HG03442 (cell line): ENCODE measurements around the gene FLT3.
"Not testable (repeated sequence)": the region's sequence is repeated elsewhere in the genome, so short reads cannot be mapped to it uniquely, and the experiment has no call there.

Experiments used
- ATAC-seq: cut with Tn5 transposase; IDR thresholded peaks from one replicate; pipeline ENCODE4 v1.9.1; 2021; ENCODE audit warnings: mild to moderate bottlenecking, moderate library complexity; ENCODE audit not compliant: unreplicated experiment

The FLT3 gene

DNA sequence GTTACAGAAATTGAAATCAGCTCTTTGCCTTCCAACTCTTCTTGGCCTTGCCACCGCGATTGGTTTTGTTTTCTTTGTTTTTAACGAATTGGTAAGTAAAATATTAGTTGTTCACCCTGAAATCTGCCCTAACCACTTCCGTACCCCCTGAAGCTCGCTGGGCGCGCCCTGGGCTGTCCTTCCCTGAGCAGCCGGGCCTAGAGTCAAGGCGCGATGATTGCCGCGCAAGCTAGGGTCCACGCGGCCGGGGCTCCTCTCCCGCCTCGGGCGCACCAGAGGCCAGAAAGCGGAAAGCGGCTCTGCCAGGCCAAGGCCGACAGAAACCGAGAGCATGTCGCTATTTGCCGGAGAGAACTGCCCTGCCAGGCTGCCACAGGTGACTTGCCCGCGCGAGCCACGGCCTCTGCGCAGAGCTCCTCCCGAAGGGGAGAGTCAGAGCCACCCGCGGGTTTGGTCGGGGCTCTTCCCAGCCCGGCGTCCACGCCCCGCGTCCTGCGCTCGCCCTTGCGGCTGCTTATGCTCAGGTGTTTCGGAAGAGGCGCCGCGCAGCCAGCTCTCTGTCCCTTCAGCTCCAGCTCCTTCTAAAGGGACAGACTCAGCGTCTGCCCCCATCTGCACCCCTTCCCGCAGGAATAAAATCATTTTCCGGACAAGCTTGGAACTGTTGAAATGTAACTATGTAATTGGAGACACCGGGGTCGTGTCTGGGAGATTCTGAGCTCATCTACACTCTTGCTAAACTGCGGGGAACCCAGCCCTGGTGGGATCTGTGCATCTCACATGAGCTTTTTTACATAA, 124.6 kb downstream of the FLT3 start:
- ATAC-seq: no peak

DNA sequence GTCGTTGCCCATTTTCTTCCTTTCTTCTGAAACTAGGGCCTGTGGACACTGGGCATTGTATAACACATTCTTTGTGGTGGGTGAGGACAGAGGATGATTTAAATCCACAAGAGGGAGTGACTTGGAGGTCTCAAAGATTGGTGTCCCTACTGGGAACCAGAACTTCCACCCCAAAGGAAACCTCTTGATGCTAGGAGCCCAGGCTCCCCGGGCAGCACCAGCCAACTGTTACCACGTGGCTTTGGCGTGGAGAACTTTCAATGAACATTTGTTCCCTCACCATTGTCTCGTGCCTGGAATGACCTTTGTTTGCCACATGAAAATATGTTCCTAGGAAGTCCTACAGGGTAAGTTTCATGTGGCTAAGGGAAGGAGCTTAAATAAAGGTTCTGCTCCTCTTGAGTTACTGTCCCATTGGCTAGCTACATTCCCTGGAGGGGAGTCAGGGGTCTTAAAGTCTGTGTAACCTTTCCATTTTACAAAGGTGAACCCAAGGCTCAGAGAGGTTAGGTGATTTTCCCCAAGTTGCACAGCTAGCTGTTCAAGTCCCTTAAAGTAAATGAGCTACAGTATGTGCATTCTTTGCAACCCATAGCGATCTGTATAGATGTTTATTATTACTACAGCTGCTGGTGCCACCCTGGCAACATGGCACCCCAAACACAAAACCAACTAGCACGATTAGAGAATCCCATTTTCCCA, 126.3 kb downstream of the FLT3 start:
- ATAC-seq: no peak

DNA sequence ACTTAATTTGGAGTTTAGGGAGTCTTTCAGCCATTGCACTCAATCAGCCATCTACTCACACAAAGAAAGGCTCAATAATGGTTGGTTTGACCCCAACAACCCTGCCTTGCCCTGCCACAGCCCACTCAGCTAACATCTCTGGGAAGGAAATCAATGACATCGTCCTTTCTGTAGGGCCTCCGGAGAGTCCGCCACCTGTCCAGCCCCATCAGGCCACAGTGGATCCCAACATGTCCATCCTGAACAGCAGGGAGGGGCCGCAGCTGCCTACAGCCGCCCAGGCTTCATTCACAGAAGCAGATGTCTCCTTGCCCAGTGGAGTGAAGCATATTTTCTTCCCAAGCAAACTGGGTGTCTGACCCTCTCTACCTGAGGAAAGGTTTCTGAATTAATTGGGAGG, 127.1 kb downstream of the FLT3 start:
- no peak for ATAC-seq

DNA sequence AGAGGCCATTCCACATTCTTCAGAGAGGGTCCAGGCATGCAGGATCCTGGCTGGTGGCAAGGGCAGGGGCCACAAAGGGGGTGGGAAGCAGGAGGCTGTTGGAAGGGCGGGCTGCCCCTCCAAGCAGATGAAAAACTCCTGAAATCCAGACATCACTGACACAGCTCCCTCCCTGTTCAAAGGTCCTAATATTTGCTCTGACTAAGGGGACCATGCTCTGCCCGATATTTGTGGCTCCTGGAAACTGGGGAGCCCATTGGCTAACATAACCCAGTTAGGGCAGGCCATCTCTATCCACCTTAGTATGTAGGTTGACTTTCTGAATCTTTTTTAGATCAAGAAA, 127.9 kb downstream of the FLT3 start:
- no peak for ATAC-seq

DNA sequence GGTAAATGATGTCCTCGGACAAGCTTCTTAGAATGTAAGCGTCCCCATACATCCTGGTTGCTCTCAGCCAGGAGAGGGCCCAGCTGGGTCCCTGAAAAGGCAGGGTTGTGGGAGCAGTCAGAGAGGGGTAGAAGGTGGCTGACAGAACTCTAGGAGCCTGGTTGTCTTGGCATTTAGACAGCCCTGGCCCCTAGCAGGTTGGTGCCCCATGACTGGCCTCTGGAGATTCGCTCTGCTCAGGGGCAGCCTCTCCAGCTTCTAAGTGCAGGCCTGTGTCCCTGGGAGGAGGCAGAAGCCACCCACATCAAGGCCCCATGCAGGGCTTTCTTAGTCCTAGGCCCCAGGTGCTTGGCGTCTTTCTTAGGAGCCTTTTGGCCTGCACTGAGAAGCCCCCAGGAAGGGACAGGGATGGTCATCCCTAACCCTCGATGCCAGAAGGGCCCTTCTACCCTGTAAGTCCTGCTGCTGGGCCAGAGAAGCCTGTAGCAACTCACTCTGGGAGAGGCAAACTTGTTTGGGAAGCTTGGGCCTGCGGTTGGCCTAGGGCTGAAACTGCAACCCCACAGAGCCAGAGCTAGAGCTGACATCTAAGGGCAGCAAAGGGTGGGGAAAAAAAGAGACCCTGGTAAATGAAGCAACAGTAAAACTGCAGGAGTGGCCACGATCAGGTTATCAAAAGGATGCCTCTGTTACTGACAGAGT, 128.4 kb downstream of the FLT3 start:
- ATAC-seq: no peak

DNA sequence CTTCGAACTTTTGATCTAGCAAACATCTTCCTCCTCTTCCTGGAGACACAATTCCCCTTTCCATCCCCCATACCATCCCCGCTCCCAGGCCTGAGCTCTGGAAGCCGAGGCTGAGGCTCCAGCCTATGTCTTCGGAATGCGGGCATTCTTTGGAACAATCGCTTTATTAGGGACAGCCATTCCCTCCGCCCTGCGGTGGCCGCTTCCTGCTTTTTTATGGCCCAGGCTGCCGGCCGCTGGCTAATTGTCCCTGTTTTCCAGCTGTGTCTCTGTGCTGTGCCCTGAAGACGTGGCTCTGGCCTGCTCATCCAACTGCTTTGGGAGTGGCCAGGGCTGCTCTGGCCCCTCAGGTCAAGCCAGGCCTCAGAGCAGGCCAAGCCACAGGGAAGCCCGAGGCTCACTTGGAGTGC, 129.1 kb downstream of the FLT3 start:
- ATAC-seq: no peak

DNA sequence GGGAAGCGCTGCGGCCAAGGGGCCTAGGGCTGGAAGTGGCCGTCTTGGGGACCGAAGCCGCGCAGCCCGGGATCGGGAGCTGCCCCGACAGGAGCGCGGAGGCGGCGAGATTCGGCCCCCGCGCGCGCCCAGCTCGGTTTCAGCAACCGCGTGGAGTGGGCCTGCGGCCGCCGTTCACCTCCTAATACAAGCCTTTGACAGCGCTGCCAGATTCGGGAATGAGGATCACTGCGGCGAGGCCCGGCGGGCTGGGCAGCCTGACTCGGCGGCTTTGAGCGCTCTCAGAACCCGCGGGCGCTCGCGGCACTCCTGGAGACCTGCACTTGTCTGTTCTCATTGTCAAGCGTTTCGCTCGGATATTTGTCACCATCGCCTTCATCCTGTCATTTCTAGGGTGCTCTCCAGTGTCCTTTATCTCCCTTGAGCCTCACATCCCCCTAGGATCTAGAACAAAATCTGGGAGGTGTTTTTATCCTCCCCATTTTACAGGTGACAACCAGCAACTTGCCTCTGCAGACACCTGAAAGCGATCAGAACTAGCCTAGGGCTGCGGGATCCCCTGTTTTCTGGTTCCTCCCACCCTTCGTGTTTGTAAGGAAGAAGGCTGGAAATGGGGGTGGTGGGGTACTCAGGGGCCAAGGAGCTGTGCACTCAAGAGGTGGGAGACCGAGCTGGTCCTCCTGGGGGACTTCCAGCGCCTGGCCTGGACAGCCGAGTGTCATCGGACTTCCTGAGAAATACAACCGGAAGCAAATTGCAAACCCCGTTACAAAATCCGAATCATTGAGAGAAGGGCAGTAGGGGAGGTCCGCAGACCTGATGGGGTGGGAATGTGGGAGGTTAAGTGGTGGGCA, 129.8 kb downstream of the FLT3 start:
- no peak for ATAC-seq

DNA sequence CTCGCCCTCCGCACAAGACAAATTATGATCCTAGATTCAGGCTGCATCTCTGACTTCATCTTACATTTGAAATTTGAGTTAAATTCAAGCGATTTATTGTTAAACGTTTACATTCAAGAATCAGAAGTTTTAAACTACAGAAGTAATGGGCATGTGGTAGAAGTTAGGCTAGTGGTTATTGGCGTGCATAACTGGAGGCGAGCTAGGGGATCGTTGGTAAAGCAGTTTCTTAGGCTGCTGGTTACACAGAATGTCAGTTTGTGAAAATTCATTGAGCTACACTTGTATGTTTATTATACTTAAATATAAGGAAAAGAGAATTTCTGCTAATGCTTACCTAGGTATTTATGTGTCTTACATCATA, 130.5 kb downstream of the FLT3 start:
- no peak for ATAC-seq

DNA sequence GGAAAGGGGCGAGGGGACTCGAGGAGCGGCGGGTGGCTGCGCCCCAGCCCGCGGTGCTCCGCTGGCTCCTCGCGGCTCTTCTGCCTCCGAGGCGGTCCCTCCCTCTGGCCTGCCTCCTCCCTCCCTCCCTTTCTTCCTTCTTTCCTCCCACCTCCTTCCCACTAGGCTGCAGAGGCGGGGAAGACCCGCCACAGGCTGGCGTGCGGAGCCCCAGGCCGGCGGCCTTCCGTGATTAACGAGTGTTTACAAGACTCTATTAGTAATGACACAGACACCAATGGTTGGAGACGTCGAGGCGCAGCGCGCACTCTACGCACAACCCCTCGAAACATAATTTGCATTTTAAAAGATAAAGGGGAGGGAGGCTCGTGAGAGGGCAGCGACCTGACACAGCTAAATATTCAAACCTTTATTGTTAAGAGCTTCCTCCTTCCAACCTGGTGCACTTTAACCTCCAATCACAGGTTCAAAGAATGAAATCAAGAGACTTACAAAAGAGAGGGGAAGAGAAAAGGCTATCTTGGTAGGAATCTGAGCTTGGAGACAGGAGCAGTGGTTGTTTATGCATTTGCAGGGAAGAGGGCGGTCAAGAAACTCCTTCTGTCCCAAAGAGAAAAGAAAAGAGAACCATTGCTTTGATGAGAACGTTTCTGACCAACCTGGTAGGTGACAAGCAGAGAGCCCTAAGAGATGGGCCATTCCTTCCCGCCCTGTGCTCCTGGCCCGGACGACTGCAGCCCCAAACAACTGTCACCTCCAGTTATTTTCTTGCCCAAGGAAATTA, 131.1 kb downstream of the FLT3 start, which contains the start of gene CDX2:
CDX2 (minus strand) TSS at position 234 of the 784 bp plus-strand sequence. CDS start 309 bp downstream, outside the sequence.
- ATAC-seq: no peak

DNA sequence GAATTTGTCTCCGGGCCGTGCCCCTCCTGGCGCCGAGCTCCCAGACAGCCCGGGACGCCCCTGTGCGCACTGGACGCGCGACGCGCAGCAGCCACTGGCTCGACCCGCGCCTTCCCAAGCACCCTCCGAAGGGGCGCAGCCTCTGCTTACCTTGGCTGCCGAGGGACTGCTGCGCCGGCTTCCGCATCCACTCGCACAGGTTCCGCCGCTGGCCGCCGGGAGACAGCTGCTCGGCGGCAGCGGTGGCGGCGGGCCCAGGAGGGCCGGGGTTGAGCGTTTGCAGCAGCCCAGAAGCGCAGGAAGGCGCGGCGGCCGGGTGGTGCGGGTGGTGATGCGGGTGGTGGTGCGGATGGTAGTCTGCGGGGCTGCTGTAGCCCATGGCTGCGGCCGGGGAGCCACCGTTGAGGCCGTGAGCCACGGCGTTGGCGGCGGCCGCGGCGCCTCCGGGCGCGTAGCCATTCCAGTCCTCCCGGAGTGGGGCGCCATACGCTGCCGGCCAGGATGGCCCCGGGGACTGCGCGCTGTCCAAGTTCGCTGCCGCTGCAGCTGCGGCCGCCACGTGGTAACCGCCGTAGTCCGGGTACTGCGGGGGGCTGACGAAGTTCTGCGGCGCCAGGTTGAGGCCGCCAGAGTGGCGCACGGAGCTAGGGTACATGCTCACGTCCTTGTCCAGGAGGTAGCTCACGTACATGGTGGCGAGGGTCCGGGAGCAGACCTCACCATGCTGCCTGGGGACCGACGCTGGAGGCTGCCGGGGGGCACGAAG, 131.9 kb downstream of the FLT3 start:
- no peak for ATAC-seq

DNA sequence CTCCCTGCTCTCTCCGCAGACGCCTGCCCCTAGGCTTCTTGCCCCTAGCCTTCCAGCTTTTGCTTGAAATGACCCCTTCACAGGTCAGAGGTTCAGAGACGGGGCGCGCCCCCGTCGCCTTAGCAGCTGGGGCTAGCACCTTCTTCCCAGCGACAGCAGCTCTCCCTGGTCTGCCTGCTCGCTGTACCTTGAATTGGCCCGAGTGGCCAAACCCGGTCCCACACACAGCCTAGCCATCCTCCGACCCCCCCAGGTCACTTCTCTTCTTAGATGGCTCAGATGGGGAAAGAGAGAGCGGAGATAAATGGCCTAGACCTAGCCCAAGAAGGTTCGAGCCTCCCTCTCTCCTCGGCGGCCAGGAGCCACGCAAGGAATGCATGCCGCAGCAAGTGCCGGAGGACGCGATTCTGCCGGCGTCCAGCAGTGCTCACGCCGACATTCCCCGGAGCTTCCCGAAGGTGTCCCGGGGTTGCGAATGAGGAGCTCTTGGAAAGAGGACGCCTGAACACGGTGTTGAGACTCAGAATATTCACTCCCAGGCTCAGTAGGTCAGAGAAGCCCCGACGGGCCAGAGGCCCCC, 132.6 kb downstream of the FLT3 start:
- no peak for ATAC-seq

DNA sequence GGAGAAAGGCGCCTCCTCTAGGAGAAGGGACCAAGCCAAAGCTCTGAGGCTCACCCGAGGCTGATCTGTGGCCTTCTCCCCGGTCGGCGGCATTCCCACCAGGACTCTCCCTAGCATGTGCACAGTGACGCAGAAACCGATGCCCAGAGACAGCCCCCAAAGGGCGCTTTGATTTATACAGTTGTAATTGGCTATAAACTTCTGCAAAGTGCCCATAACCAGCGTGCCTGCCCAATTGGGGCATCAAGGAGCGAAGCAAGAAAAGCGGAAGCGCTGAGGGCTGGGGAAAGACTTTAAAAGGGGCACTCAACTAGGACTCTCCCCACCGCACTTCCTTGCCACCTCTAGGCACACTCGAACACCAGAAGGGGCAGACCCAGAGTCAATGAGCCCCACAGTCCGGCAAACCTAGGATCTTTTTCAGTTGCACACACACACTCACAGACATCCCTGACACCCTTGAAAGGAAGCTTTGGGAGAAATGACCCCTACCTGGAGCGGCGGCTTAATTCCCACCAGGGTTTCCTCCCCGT, 133.1 kb downstream of the FLT3 start:
- ATAC-seq: no peak

DNA sequence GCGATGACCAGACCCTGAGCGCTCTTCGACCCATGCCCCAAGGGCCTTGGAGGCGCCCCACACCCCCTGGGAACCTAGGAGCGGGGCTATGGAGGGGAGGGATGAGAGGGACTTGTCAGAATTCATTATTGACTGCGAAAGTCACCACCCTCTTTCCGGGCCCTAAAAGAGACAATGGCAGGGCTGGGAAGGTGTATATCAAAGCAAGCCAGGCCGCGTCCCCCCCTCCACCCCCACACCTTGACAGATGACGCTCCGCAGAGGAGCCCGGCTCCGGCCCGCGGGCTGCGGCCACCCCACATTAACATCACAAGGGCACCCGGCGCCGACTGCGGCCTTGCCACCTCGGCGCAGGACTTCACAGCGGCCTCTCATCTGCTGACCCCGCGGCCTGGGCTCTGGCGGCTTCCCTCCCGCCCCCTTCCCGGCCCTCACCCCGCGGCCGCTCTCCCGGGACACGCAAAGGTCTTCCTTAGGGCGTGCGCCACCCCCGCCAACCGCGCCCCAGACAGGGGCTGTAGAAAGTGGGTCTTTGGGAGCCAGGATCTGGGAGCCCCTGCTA, 133.7 kb downstream of the FLT3 start:
- ATAC-seq: no peak

DNA sequence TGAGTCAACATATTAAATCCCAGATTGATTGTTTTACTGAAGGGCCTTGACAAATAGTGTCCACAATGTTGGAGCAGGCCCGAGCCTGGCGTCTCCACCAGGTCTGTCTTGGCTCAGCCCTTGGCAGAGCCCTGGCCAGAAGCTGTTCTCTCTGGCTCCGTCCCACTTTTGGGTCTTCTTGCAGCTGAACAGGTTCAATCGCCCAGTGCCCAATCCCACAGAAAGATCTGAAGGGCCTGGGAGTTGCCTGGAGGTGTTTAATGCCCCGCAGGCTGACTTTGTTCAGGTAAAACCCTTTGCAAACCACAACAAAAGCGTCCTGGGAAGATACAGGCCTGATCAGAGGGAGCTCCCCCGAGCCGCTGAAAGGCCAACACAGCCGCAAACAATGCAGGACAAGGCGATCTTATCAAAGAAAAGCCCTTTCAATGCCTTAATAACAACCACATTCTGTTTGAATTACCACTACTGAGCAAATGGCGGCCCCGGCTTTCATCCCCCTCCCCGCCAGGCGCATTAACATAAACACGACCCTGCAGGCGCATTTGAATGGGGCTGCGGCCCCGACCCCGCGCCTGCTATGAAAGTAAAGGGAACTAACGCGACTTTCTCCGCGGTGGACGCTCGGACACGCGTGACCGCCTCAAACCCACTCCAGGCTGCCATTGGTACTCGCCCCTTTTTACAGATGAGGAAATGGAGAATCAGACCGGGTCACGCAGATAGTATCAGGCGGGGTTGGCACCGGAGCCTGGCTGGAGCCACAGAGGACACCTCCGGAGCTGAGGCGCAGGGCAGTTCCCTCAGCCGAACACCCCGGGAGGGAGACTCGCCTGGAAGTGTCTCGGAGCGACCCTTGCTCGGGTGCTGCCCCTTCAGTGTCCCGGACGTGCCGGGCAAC, 134.4 kb downstream of the FLT3 start:
- ATAC-seq: no peak

DNA sequence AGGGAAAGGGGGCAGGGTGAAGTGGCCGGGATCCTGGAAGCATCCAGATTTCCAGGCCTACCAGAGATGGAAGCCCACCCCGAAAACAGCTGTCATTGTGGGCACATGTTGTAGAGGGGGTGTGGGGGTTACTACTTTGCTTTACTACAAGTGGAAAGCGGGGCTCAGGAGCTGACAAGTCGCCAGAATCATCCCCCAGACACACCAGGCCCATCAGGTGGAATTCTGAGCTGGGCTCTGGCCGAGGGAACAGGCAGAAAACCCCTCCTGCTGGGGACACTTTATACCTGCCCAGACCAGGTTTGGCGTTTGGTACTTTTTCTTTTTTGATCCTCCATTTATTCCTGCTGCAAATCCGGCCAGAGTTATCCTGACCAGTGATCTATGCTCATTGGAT, 135.0 kb downstream of the FLT3 start:
- no peak for ATAC-seq

DNA sequence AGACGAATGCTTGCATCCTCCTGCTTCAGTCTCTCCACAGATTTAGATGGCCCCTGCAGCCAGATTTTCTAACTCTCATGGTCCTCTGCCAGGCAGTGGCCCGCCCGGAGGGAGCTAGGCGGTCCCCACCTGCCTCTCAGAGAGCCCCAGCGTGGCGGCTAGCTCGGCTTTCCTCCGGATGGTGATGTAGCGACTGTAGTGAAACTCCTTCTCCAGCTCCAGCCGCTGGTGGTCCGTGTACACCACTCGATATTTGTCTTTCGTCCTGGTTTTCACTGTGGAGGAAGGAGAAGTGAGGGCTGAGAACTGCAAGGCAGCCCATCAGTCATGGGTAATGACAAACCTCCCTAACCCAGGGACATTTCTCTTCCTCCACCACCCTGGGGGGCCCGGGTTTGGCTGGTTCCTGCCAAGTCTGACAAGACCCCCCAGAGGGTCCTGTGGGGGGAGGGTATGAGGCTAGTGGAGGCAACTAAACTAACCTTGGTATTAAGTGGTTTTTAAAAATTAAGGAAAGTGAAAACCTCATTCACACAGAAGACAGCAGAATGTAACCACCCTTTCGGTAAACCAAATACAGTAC, 135.5 kb downstream of the FLT3 start:
- no peak for ATAC-seq

DNA sequence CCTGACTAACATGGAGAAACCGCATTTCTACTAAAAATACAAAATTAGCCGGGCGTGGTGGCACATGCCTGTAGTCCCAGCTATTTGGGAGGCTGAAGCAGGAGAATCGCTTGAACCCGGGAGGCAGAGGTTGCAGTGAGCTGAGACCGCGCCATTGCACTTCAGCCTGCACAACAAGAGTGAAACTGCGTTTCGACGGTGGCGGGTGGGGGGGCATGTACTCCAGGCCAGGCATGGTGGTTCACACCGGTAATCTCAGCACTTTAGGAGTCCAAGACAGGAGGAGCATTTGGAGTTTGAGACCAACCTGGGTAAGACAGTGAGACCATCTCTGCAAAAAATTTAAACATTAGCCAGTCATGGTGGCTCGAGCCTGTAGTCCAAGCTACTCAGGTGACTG, 136.2 kb downstream of the FLT3 start:
- not testable (repeated sequence) for ATAC-seq
